ENCODE results near the gene PUSL1.

DNA sequence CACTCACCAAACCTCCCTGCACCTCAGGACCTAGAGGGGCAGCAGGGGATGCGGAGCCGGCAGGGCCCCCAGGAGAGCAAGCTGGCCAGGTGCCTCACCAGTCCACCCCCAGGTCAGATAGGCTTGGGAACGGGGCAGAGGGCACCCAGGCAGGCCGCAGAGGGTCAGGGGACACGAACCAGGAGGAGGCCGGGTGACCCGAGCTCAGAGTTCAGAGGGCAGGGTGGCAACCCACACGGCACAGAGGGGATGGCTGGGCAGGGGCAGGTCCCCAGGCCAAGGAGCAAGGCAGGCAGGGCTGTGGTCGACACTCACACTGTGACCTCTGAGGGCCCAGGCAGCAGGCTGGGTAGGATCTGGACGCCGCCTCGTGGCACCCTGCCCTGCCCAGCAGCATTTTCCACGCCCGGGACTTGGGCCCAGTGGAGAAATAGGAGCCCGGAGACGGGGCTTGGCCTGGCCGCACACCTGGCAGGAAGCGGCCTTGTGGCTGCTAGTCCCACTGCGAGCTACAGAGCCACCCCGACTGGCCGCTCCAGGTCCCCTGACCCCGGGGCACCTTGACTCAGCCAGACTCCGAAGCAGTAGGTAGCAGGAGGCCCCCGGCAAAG, 35.5 kb downstream of the PUSL1 start:
- no peak for TF ChIP-seq CTCF (IDR thresholded peaks at IDR 0.05; ENCODE audit: insufficient read depth, low read length)
- no peak for TF ChIP-seq POLR2AphosphoS5 (IDR thresholded peaks at IDR 0.05; ENCODE audit: low read depth)
